Activated CD4-positive, alpha-beta T cell treated with anti-CD3 and anti-CD28 coated beads for 36 hours (primary cell): Measurements from ENCODE around the gene PAQR7. TPM values are rescaled to one million over a fixed set of nuclear protein-coding genes. Genes with fewer than 3 reads are reported as not detected.

Source experiments
- ATAC-seq: fragments of 200-7000 bp; cut with Tn5 transposase; one replicate; pipeline ENCODE4 v1.10.0; 2021; ENCODE audit warnings: mild to moderate bottlenecking, moderate library complexity
- CTCF ChIA-PET: fragments of 350-600 bp; sonication (Branson Sonifier 250); formaldehyde crosslinking; loops from one replicate; lab custom pipeline; 2021; ENCODE audit warnings: antibody characterized with exemption; lab: Charles Lee
- POLR2A ChIA-PET: fragments of 350-600 bp; sonication (Branson Sonifier 250); formaldehyde crosslinking; loops from one replicate; lab custom pipeline; 2021; ENCODE audit warnings: antibody characterized with exemption, inconsistent platforms; lab: Charles Lee
- DNase-seq: peaks from one replicate; pipeline ENCODE4 v3.0.0-alpha.2; 2020
- H3K27ac Mint-ChIP-seq: one replicate; pipeline ENCODE4 v1.8.0; 2021; ENCODE audit warnings: mixed read lengths
- H3K27me3 Mint-ChIP-seq: one replicate; pipeline ENCODE4 v1.8.0; 2021; ENCODE audit warnings: mixed read lengths
- H3K36me3 Mint-ChIP-seq: one replicate; pipeline ENCODE4 v1.8.0; 2021; ENCODE audit warnings: low read depth, mixed read lengths
- H3K4me1 Mint-ChIP-seq: one replicate; pipeline ENCODE4 v1.8.0; 2021; ENCODE audit warnings: mixed read lengths
- H3K4me3 Mint-ChIP-seq: one replicate; pipeline ENCODE4 v1.8.0; 2021; ENCODE audit warnings: mild to moderate bottlenecking, moderate library complexity, mixed read lengths
- H3K9me3 Mint-ChIP-seq: one replicate; pipeline ENCODE4 v1.8.0; 2021; ENCODE audit warnings: low read depth, mixed read lengths
- intact Hi-C, 2 experiments: fragments of 100-400 bp; cut with DNase I in 1 of 2; cut with micrococcal nuclease in 1 of 2; formaldehyde crosslinking; loops; one replicate each; pipeline versions ENCODE4 v1.14.2 to v1.15.1; 2022 to 2024; cut with DNase I, micrococcal nuclease
- total RNA-seq, 2 experiments: library from RNA; stranded (reverse); gene quantifications; one replicate each; pipeline ENCODE4 v1.2.3, GENCODE V29; 2021

The PAQR7 gene
- 1 to 10 TPM; 3.9 to 4.4 TPM for total RNA-seq

GRCh38 chr1:25875154-25875855, at the start of gene PAQR7:
Gene PAQR7 (minus strand): TSS chr1:25875708. CDS start chr1:25863839, 11,869 bp downstream.
- intact Hi-C loops = loop anchor here in 1 of 2 experiments (1.0 kb wide), 4 partner anchors 16 to 123 kb away; partner anchors contain the start of genes AUNIP and PAFAH2
- ATAC-seq = peak; percentile 86
- peak within 1 kb of the TSS; percentile 82 for H3K4me3 Mint-ChIP-seq
- peaks cover 2% of the 10 kb centered on the region for H3K27me3 Mint-ChIP-seq
- DNase-seq = peak; percentile 78
- H3K4me1 Mint-ChIP-seq = peaks cover 5% of the 10 kb centered on the region
- ChIA-PET CTCF (interaction anchor here (0.6 to 1.5 kb wide), 9 partner anchors 13 to 625 kb away, joined by 3 to 4 read pairs (median 3); partner anchors contain the start of genes PAFAH2 and ZNF593), POLR2A (interaction anchor here (1.0 kb wide), 1 partner anchor 122 kb away, joined by 3 read pairs; the partner anchor contains the start of gene PAFAH2)
- no peaks in the 10 kb centered on the region for H3K9me3 Mint-ChIP-seq
- no peaks in the 10 kb centered on the region for H3K36me3 Mint-ChIP-seq
- peak within 1 kb of the TSS; percentile 63 for H3K27ac Mint-ChIP-seq

GRCh38 chr1:25924454-25924853, 48.9 kb upstream of the PAQR7 start:
- no peaks in the 10 kb centered on the region for H3K9me3 Mint-ChIP-seq
- ChIA-PET CTCF (interaction anchor here (2.5 kb wide), 1 partner anchor 29 kb away, joined by 10 read pairs; no protein-coding TSS in a partner anchor), POLR2A (no interaction called here)
- peaks cover 8% of the 10 kb centered on the region for H3K27me3 Mint-ChIP-seq
- DNase-seq (no peak), ATAC-seq (no peak)
- H3K4me1 Mint-ChIP-seq = peaks cover 19% of the 10 kb centered on the region
- intact Hi-C loops = no loop called here
- H3K27ac Mint-ChIP-seq = no peak overlapping the region
- H3K36me3 Mint-ChIP-seq = no peaks in the 10 kb centered on the region
- H3K4me3 Mint-ChIP-seq = no peak overlapping the region

GRCh38 chr1:25922971-25923552, 47.6 kb upstream of the PAQR7 start:
- intact Hi-C loops = loop anchor here in 1 of 2 experiments (1.0 kb wide), 1 partner anchor 17 kb away; the partner anchor contains the start of gene STMN1
- ATAC-seq = peak; percentile 42
- Mint-ChIP-seq H3K4me1 (peaks cover 25% of the 10 kb centered on the region), H3K27ac (no peak overlapping the region), H3K36me3 (no peaks in the 10 kb centered on the region), H3K4me3 (peak overlapping the region; percentile 53), H3K9me3 (no peaks in the 10 kb centered on the region), H3K27me3 (peaks cover 8% of the 10 kb centered on the region)
- CTCF ChIA-PET = interaction anchor here (0.6 to 2.9 kb wide), 4 partner anchors 15 to 74 kb away, joined by 3 to 7 read pairs (median 4); partner anchors contain the start of gene PAFAH2
- POLR2A ChIA-PET = interaction anchor here (0.6 to 1.5 kb wide), 2 partner anchors 17 to 76 kb away, joined by 5 to 9 read pairs; no protein-coding TSS in a partner anchor
- peak; percentile 43 for DNase-seq

GRCh38 chr1:25922056-25922970, 46.8 kb upstream of the PAQR7 start:
- ATAC-seq (peak; percentile 78), DNase-seq (peak; percentile 65)
- POLR2A ChIA-PET = interaction anchor here (0.6 to 1.5 kb wide), 2 partner anchors 12 to 17 kb away, joined by 3 to 5 read pairs; no protein-coding TSS in a partner anchor
- Mint-ChIP-seq H3K4me1 (peaks cover 31% of the 10 kb centered on the region), H3K4me3 (peak overlapping the region; percentile 62), H3K9me3 (no peaks in the 10 kb centered on the region), H3K27me3 (peaks cover 8% of the 10 kb centered on the region), H3K36me3 (no peaks in the 10 kb centered on the region), H3K27ac (peak overlapping the region; percentile 56)
- intact Hi-C loops = no loop called here
- CTCF ChIA-PET = interaction anchor here (0.6 to 2.9 kb wide), 8 partner anchors 8 to 1025 kb away, joined by 3 to 7 read pairs (median 4); partner anchors contain the start of gene PAFAH2

- POLR2A ChIA-PET = no interaction called here
- no peak overlapping the region for H3K27ac Mint-ChIP-seq
Measured at GRCh38 chr1:25918615-25919014, 43.1 kb upstream of the PAQR7 start.

GRCh38 chr1:25917996-25918395, 42.5 kb upstream of the PAQR7 start:
- DNase-seq = peak; percentile 41
- H3K27ac Mint-ChIP-seq = peak overlapping the region; percentile 34
- POLR2A ChIA-PET = no interaction called here
- CTCF ChIA-PET = interaction anchor here (0.6 to 1.9 kb wide), 4 partner anchors 22 to 328 kb away, joined by 3 to 7 read pairs (median 4); partner anchors contain the start of gene PAFAH2
- ATAC-seq = peak; percentile 41
- H3K4me1 Mint-ChIP-seq = peaks cover 21% of the 10 kb centered on the region
- no peaks in the 10 kb centered on the region for H3K36me3 Mint-ChIP-seq
- H3K4me3 Mint-ChIP-seq = no peak overlapping the region
- H3K9me3 Mint-ChIP-seq = no peaks in the 10 kb centered on the region
- peaks cover 4% of the 10 kb centered on the region for H3K27me3 Mint-ChIP-seq
- intact Hi-C loops = no loop called here

More at GRCh38 chr1:25918615-25919014, 43.1 kb upstream of the PAQR7 start:
- Mint-ChIP-seq H3K36me3 (no peaks in the 10 kb centered on the region), H3K27me3 (peaks cover 6% of the 10 kb centered on the region), H3K4me1 (peaks cover 27% of the 10 kb centered on the region), H3K4me3 (no peak overlapping the region), H3K9me3 (no peaks in the 10 kb centered on the region)
- DNase-seq (no peak), ATAC-seq (no peak)
- intact Hi-C loops = no loop called here
- CTCF ChIA-PET = interaction anchor here (1.2 to 1.9 kb wide), 2 partner anchors 23 to 71 kb away, joined by 5 to 7 read pairs; no protein-coding TSS in a partner anchor

- ATAC-seq = no peak
Measured at GRCh38 chr1:25916460-25916859, 41.0 kb upstream of the PAQR7 start.

GRCh38 chr1:25914074-25914995, 38.8 kb upstream of the PAQR7 start:
- Mint-ChIP-seq H3K27ac (no peak overlapping the region), H3K27me3 (no peaks in the 10 kb centered on the region), H3K4me1 (peaks cover 12% of the 10 kb centered on the region), H3K4me3 (no peak overlapping the region), H3K36me3 (no peaks in the 10 kb centered on the region), H3K9me3 (no peaks in the 10 kb centered on the region)
- no peak for ATAC-seq
- intact Hi-C loops = no loop called here
- ChIA-PET POLR2A (interaction anchor here (0.7 to 1.1 kb wide), 2 partner anchors 9 to 1594 kb away, joined by 3 to 4 read pairs; no protein-coding TSS in a partner anchor), CTCF (interaction anchor here (0.6 to 1.7 kb wide), 5 partner anchors 9 to 766 kb away, joined by 3 to 6 read pairs (median 3); partner anchors contain the start of gene PAFAH2)
- DNase-seq = no peak

More at GRCh38 chr1:25916460-25916859, 41.0 kb upstream of the PAQR7 start:
- ChIA-PET POLR2A (interaction anchor here (1.2 kb wide), 1 partner anchor 11 kb away, joined by 6 read pairs; no protein-coding TSS in a partner anchor), CTCF (interaction anchor here (0.7 kb wide), 1 partner anchor 81 kb away, joined by 3 read pairs; the partner anchor contains the start of gene PAFAH2)
- Mint-ChIP-seq H3K27me3 (no peaks in the 10 kb centered on the region), H3K27ac (no peak overlapping the region), H3K9me3 (no peaks in the 10 kb centered on the region), H3K36me3 (no peaks in the 10 kb centered on the region), H3K4me3 (no peak overlapping the region), H3K4me1 (peaks cover 12% of the 10 kb centered on the region)
- intact Hi-C loops = no loop called here
- DNase-seq = no peak

- DNase-seq = no peak
- ChIA-PET CTCF (interaction anchor here (1.3 kb wide), 2 partner anchors 17 to 84 kb away, joined by 4 to 5 read pairs; partner anchors contain the start of gene PAFAH2), POLR2A (no interaction called here)
- no peak overlapping the region for H3K27ac Mint-ChIP-seq
- intact Hi-C loops = no loop called here
- peaks cover 7% of the 10 kb centered on the region for H3K4me1 Mint-ChIP-seq
- no peaks in the 10 kb centered on the region for H3K36me3 Mint-ChIP-seq
- no peak overlapping the region for H3K4me3 Mint-ChIP-seq
- H3K9me3 Mint-ChIP-seq = no peaks in the 10 kb centered on the region
- no peak for ATAC-seq
- no peaks in the 10 kb centered on the region for H3K27me3 Mint-ChIP-seq
Measured at GRCh38 chr1:25913206-25913605, 37.7 kb upstream of the PAQR7 start.
